Epidermal melanocyte (primary cell): ENCODE measurements around the gene TMEM80.
A peak's percentile ranks its signal among the peaks of the same experiment; 100 is the strongest.
"Not testable (repeated sequence)": the region's sequence is repeated elsewhere in the genome, so short reads cannot be mapped to it uniquely, and the experiment has no call there.

Experiments
- DNase-seq: peaks from one replicate; pipeline ENCODE4 v3.0.0; 2011; ENCODE audit warnings: low spot score; ENCODE audit not compliant: insufficient read length

The TMEM80 gene

GRCh38 chr11:720642-721246 lies 25.1 kb downstream of the TMEM80 start:
- DNase-seq, result no peak

DNA sequence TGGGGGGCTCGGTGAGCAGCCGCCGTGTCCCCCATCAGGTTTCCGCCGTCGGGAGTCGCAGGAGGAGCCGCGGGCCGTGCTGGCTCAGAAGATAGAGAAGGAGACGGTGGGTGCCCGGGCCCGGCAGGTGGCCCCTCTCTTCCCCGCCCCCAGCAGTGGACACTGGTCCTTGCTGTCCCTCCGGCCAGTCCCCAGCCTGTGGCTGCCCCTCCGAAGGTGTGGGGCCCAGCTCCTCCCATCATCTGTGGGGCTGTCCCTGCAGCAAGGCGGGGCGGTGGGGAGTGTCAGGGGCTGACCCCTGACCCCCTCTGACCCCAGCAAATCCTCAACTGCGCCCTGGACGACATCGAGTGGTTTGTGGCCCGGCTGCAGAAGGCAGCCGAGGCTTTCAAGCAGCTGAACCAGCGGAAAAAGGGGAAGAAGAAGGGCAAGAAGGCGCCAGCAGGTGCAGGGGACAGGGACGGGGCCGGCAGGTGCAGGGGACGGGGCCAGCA lies 25.7 kb downstream of the TMEM80 start:
- DNase-seq, result no peak

DNA sequence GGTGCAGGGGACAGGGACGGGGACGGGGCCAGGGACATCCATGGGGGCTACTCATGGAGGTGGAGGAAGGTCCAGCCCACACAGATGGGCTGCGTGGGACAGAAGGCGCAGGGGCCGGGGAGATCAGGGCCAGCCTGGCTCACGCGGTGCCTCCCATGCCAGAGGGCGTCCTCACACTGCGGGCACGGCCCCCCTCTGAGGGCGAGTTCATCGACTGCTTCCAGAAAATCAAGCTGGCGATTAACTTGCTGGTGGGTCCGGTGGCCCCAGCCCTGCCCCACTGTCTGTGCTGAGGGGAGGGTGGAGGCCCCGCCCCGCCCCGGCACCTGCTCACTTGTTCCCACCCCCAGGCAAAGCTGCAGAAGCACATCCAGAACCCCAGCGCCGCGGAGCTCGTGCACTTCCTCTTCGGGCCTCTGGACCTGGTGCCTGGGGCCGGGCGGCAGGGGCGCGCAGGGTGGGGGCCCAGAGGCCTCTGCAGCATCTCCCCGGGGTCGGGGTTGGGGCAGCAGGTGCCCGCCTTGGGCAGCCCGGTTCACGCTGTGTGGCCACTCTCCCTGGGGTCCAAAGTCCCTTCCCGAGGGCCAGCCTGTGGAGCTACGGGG lies 26.2 kb downstream of the TMEM80 start:
- no peak for DNase-seq

- DNase-seq, result no peak
Observed at GRCh38 chr11:722346-722811, 26.8 kb downstream of the TMEM80 start.

GRCh38 chr11:723120-723883 lies 27.7 kb downstream of the TMEM80 start:
- no peak for DNase-seq

GRCh38 chr11:724049-724777 lies 28.6 kb downstream of the TMEM80 start:
- no peak for DNase-seq

DNA sequence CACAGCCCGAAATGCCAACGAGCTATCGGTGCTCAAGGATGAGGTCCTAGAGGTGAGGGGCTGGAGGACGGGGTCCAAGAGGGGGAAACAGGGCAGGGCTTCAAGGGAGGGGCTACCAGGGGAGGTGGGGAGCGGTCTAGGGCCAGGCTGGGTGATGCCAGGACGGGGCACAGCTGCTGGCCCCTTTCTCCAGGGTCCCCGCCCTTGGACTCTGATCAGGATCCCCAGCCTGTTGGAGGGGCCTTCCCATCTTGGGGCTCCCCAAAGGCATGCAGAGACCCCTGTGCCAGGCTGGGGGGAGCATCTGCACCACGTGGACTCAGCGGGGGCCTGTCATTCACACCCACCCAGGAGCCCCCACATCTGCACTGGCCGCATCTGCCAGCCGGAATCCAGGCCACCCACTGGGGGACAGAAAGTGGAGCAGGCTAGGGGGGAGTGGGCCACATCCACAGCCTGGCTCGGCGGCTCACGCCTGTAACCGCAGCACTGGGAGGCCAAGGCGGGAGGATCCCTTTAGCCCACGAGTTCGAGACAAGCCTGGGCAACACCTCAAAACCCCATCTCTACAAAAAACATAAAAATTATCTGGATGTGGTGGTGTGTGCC lies 29.3 kb downstream of the TMEM80 start:
- DNase-seq, result no peak

DNA sequence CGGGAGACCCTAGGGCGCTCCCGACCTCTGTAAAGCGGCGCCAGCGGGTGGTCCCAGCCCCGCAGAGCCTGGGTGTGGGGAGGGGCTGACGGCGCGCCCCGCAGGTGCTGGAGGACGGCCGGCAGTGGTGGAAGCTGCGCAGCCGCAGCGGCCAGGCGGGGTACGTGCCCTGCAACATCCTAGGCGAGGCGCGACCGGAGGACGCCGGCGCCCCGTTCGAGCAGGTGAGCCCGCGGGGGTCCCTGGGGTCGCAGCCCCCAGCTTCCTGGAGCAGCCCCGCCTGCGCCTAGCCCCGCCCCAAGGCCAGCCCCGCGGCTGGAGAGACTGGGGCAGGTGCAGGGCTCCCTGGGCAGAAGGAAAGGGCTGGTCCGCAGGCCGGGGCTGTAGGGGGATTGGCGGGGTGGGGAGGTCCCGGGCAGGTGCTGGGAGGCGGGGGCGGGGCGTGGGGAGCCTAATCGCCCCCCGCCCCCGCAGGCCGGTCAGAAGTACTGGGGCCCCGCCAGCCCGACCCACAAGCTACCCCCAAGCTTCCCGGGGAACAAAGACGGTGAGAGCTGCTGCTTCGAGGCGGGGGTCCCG lies 30.1 kb downstream of the TMEM80 start:
- DNase-seq, result no peak

- DNase-seq, result no peak
Observed at GRCh38 chr11:726278-727220, 30.9 kb downstream of the TMEM80 start.

DNA sequence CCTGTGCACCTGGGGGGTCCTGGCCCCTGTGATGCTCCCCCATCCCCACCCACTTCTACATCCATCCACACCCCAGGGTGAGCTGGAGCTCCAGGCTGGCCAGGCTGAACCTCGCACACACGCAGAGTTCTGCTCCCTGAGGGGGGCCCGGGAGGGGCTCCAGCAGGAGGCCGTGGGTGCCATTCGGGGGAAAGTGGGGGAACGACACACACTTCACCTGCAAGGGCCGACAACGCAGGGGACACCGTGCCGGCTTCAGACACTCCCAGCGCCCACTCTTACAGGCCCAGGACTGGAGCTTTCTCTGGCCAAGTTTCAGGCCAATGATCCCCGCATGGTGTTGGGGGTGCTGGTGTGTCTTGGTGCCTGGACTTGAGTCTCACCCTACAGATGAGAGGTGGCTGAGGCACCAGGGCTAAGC lies 31.7 kb downstream of the TMEM80 start:
- no peak for DNase-seq

- DNase-seq, result peak; percentile 87
Observed at GRCh38 chr11:727859-728748, 32.5 kb downstream of the TMEM80 start.

DNA sequence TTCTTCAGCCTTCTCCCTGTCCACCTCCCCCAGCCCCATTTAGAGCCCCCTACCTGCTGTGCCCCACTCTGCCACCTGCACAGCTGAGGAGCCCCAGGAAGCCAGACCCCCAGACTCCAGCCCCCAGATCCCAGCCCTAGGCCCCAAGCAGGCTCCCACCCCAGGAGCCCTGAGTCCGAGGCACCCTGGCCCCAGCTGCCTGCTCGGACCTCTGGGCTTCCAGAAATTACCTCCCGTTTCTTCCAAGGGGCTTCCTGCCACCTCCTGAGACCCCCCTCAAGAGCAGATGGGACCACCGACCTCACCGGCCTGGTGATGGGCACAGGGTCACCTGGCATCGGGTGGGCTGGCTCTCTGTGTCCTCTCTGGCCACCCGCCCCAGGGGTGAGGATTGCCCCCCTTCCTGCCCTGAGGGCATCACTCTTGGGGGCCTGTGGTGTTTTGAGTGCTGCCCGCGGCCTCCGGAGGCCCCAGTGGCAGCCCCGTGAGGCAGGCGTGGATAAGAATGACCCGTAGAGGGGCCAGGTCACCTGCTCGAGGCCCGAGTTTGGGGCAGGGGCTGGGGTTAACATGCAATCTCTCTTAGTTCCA lies 33.4 kb downstream of the TMEM80 start:
- DNase-seq, result no peak

- peak; percentile 70 for DNase-seq
Observed at GRCh38 chr11:729492-730074, 34.0 kb downstream of the TMEM80 start.

DNA sequence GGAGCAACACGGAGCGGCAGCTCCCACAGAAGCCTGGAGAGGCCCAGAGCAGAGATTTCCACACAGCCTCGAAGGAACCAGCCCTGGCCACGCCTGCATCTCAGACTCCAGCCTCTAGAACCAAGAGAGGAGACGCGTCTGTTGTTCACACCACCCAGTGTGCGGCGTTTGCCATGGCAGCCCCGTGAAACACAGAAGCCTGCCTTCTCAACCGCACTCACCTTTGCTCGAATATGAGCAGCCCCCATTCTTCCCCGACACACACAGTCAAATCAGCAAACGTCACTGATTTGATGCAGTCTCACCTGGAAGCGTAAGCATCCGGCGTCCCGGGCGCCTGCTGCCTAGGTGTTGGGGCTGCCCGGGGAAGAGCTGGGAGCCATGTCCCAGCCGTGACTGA lies 37.5 kb downstream of the TMEM80 start:
- DNase-seq, result no peak

GRCh38 chr11:734541-734940 lies 38.9 kb downstream of the TMEM80 start:
- DNase-seq, result not testable (repeated sequence)

- DNase-seq, result no peak
Observed at GRCh38 chr11:737366-737765, 41.8 kb downstream of the TMEM80 start.

DNA sequence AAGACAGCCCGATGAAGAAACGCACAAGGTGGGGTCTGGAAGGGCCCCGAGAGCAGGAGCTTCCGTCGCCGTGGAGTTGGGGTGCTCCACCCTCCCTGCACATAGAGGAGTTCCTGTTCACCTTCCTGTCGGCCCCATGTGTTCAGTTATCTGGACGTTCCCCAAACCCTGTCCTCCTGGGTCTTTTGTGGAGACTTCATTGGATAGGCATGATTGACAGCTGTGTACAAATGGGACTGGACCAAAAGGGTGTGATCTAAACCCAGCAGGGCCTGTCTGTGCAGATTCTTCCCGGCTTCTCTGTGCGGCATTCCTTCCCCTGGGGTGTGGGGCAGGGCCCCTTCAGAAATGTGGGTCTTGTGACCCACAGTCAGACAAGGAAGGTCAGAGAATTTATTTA lies 42.3 kb downstream of the TMEM80 start:
- not testable (repeated sequence) for DNase-seq

DNA sequence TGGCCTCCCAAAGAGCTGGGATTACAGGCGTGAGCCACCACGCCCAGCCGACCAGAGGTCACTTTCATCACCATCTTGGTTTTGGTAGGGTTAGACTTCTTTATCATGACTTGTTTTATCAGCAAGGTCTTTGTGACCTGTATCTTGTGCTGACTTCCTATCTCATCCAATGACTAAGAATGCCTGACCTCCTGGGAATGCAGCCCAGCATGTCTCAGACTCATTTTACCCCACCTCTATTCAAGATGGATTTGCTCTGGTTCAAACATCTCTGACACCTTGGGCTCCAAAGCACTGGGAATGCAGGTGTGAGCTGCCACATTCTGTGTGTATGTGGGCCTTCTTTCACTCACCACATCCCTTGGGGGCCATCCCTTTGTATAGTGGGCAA lies 46.5 kb downstream of the TMEM80 start:
- DNase-seq, result no peak
